T-helper 2 cell treated with Interferon-gamma antibody and Interleukin-4, amounts not matched to agents 5 μg/mL and 100 μg/mL, for 36 hours (primary cell): ENCODE measurements around the gene ARID1B.
A peak's percentile ranks its signal among the peaks of the same experiment; 100 is the strongest.

ENCODE experiments used
- DNase-seq: peaks from one replicate; pipeline ENCODE4 v3.0.0; 2021; ENCODE audit warnings: low spot score
- H3K27ac Mint-ChIP-seq: one replicate; pipeline ENCODE4 v1.8.0; 2021; ENCODE audit warnings: mild to moderate bottlenecking, mixed read lengths
- H3K27me3 Mint-ChIP-seq: one replicate; pipeline ENCODE4 v1.8.0; 2021; ENCODE audit warnings: low read depth, mixed read lengths
- H3K36me3 Mint-ChIP-seq: one replicate; pipeline ENCODE4 v1.8.0; 2021; ENCODE audit warnings: low read depth, mixed read lengths
- H3K4me1 Mint-ChIP-seq: one replicate; pipeline ENCODE4 v1.8.0; 2021; ENCODE audit warnings: low read depth, mixed read lengths
- H3K4me3 Mint-ChIP-seq: one replicate; pipeline ENCODE4 v1.8.0; 2022; ENCODE audit warnings: mild to moderate bottlenecking, moderate library complexity, mixed read lengths
- H3K9me3 Mint-ChIP-seq: one replicate; pipeline ENCODE4 v1.8.0; 2021; ENCODE audit warnings: mixed read lengths

The ARID1B gene

GRCh38 chr6:157221049-157221816 is 444.1 kb downstream of the ARID1B start:
- H3K27me3 Mint-ChIP-seq: no peaks in the 10 kb centered on the region
- no peaks in the 10 kb centered on the region for H3K36me3 Mint-ChIP-seq
- DNase-seq: peak; percentile 85
- peak overlapping the region; percentile 73 for H3K27ac Mint-ChIP-seq
- peak overlapping the region; percentile 74 for H3K4me3 Mint-ChIP-seq
- no peaks in the 10 kb centered on the region for H3K9me3 Mint-ChIP-seq
- H3K4me1 Mint-ChIP-seq: peaks cover 31% of the 10 kb centered on the region

DNA sequence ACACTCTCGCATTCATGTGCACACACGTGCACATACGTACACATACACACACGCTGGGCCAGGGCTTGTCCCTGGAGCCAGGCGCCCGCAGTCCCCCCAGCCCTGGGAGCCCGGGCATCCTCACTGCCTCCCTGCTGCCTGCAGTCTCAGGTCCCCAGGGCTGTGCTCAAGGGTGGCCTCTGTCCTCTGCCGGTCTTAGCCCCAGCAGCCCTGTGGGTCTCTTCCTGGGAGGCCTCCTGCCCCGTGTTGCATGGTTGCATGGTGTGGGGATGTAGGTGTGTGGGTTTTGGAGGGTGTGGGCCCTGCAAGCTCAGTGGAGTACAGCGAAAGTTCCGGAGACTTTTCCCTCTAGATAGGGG is 444.6 kb downstream of the ARID1B start:
- no peaks in the 10 kb centered on the region for H3K9me3 Mint-ChIP-seq

DNA sequence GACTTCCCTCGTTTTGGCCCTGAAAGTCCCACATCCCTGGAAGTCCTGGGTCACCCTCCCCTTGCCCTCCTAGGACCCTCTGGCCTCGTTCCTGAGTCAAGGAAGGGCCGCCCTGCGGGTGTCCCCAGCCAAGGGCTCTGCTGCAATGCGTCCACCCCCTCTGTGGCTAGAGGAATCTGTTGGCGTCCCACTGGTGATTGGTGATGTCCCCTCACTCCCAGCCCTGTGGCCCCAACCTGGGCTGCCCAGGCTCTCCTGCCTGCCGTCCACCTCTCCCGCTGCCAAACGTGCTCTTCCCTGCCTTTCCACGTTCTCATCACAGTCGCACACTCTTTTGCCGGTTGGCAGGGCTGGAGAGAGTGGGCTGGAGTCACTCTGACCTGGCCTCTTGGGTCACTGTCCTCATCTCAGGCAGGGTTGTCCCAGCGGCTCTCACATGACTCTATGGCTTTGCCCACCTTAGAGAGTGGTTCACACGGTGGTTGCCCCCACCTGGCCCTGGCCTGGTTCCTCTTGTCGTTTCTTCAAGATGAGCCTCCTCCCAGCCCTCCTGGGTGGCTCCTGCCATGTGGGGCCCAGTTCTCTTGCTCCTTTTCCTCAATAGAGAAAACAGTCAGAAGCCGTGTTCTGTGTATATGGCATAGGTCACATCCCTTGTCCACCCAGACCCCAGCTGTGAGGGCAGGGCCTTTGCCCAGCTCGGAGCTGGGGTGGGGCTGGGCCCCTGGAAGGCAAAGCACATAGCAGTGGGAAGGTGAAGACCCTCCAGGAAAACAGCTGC is 445.2 kb downstream of the ARID1B start:
- Mint-ChIP-seq H3K4me3 (peak overlapping the region; percentile 55), H3K27ac (peak overlapping the region; percentile 79), H3K9me3 (no peaks in the 10 kb centered on the region), H3K36me3 (no peaks in the 10 kb centered on the region), H3K4me1 (peaks cover 40% of the 10 kb centered on the region), H3K27me3 (no peaks in the 10 kb centered on the region)
- no peak for DNase-seq

More for the DNA sequence above, 444.6 kb downstream of the ARID1B start:
- Mint-ChIP-seq H3K4me1 (peaks cover 35% of the 10 kb centered on the region), H3K4me3 (peak overlapping the region; percentile 74), H3K36me3 (no peaks in the 10 kb centered on the region), H3K27ac (peak overlapping the region; percentile 73), H3K27me3 (no peaks in the 10 kb centered on the region)
- no peak for DNase-seq

DNA sequence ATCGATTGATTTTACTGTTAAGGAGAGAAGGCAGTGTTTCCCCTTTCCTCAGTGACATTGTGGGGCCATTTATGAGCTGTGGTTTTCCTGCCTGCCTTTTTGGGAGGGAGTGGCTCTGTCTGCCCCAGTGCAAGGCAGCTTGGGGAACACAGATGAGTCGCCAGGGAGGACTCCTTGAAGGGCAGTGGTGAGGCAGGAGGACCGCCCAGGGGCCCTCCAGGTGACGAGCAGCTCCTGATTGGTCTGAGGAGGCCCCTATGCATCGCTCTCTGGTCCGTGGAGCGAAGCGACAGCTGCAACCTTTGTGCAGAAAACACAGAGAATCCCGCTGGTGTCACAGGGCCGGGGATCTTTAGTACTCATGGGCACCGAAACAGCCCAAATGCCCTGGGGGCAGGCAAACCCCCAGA is 445.8 kb downstream of the ARID1B start:
- Mint-ChIP-seq H3K27me3 (no peaks in the 10 kb centered on the region), H3K36me3 (no peaks in the 10 kb centered on the region), H3K9me3 (no peaks in the 10 kb centered on the region), H3K4me1 (peaks cover 47% of the 10 kb centered on the region), H3K4me3 (peak overlapping the region; percentile 55), H3K27ac (peak overlapping the region; percentile 72)
- no peak for DNase-seq

DNA sequence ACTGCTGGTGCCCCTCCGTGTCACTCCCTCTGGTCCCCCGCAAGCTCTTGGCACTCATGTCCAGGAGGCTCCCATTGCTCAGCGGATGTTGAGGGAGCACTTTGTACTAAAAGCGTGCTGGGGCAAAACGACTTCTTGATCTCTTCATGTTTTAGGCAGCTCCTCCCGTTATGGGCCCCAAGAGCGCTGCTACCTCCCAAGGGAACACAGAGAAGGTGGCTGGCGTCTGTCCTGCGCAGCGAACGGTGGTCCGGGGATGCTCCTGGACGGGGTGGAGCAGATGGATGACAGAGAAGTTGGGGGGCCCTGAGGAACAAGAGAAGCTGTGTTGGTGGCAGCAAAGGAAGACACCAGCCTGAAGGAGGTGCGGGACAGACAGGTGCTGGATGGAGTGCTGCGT is 446.3 kb downstream of the ARID1B start:
- Mint-ChIP-seq H3K27me3 (no peaks in the 10 kb centered on the region), H3K4me3 (no peak overlapping the region), H3K4me1 (peaks cover 49% of the 10 kb centered on the region), H3K27ac (peak overlapping the region; percentile 45), H3K9me3 (no peaks in the 10 kb centered on the region), H3K36me3 (no peaks in the 10 kb centered on the region)
- DNase-seq: no peak

GRCh38 chr6:157224178-157224950 is 447.2 kb downstream of the ARID1B start:
- DNase-seq: no peak
- Mint-ChIP-seq H3K9me3 (no peaks in the 10 kb centered on the region), H3K27me3 (no peaks in the 10 kb centered on the region), H3K4me1 (peaks cover 56% of the 10 kb centered on the region), H3K36me3 (no peaks in the 10 kb centered on the region), H3K27ac (no peak overlapping the region), H3K4me3 (no peak overlapping the region)

- no peak overlapping the region for H3K27ac Mint-ChIP-seq
- H3K36me3 Mint-ChIP-seq: no peaks in the 10 kb centered on the region
- no peaks in the 10 kb centered on the region for H3K9me3 Mint-ChIP-seq
- H3K4me3 Mint-ChIP-seq: no peak overlapping the region
- no peak for DNase-seq
- no peaks in the 10 kb centered on the region for H3K27me3 Mint-ChIP-seq
- peaks cover 56% of the 10 kb centered on the region for H3K4me1 Mint-ChIP-seq
Observed at GRCh38 chr6:157224951-157225574, 447.9 kb downstream of the ARID1B start.

DNA sequence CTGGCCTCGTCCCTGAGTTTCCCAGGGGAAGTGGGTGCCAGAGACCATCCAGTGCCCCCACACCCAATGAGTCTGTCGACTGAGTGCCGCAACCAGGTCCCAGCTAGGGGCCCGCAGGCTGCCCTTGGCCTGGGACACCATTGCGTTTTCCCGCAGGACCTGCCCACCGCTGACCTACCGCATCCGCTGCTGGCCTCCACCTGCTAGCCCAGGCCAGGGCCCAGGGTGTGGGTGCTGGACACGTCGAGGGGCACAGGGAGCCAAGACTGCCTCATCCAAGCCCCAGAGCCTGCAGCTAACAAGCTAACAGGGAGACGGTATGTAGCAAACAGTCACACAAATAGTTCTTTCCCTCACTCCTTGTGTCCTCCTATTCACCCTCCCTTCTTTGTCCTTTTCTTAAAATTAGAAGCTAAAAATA is 448.4 kb downstream of the ARID1B start:
- Mint-ChIP-seq H3K4me1 (peaks cover 52% of the 10 kb centered on the region), H3K36me3 (no peaks in the 10 kb centered on the region), H3K27me3 (no peaks in the 10 kb centered on the region), H3K9me3 (no peaks in the 10 kb centered on the region), H3K4me3 (no peak overlapping the region), H3K27ac (peak overlapping the region; percentile 21)
- DNase-seq: no peak

GRCh38 chr6:157226026-157226625 is 448.9 kb downstream of the ARID1B start:
- no peak overlapping the region for H3K4me3 Mint-ChIP-seq
- H3K27me3 Mint-ChIP-seq: no peaks in the 10 kb centered on the region
- H3K4me1 Mint-ChIP-seq: peaks cover 47% of the 10 kb centered on the region
- H3K27ac Mint-ChIP-seq: peak overlapping the region; percentile 21
- DNase-seq: no peak
- H3K36me3 Mint-ChIP-seq: no peaks in the 10 kb centered on the region
- no peaks in the 10 kb centered on the region for H3K9me3 Mint-ChIP-seq

DNA sequence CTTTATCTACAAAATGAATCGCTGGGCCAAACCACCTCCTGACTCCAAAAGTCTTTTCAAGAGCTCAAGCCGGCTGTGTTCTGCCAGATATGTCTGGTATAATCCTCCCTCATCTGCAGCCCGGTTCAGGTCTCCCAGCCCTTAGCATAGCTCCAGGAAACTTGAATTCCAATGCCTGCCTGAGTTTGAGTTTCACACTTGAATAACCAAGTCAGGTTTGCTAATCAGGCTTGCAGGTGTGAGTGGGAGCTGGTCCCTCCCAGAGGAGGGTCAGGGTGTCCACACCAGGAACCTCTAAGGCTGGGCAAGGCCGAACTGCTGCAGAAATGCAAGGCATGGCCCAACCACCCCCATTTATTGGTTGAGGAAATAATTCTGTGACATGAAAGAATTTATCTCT is 449.6 kb downstream of the ARID1B start:
- H3K4me1 Mint-ChIP-seq: peaks cover 43% of the 10 kb centered on the region
- no peaks in the 10 kb centered on the region for H3K9me3 Mint-ChIP-seq
- DNase-seq: no peak
- peaks cover under 1% of the 10 kb centered on the region for H3K27me3 Mint-ChIP-seq
- H3K27ac Mint-ChIP-seq: no peak overlapping the region
- H3K36me3 Mint-ChIP-seq: no peaks in the 10 kb centered on the region
- peak overlapping the region; percentile 53 for H3K4me3 Mint-ChIP-seq

GRCh38 chr6:157227202-157228166 is 450.3 kb downstream of the ARID1B start:
- no peak for DNase-seq
- Mint-ChIP-seq H3K4me1 (peaks cover 40% of the 10 kb centered on the region), H3K4me3 (peak overlapping the region; percentile 57), H3K27ac (peak overlapping the region; percentile 63), H3K9me3 (no peaks in the 10 kb centered on the region), H3K36me3 (no peaks in the 10 kb centered on the region), H3K27me3 (peaks cover 4% of the 10 kb centered on the region)

DNA sequence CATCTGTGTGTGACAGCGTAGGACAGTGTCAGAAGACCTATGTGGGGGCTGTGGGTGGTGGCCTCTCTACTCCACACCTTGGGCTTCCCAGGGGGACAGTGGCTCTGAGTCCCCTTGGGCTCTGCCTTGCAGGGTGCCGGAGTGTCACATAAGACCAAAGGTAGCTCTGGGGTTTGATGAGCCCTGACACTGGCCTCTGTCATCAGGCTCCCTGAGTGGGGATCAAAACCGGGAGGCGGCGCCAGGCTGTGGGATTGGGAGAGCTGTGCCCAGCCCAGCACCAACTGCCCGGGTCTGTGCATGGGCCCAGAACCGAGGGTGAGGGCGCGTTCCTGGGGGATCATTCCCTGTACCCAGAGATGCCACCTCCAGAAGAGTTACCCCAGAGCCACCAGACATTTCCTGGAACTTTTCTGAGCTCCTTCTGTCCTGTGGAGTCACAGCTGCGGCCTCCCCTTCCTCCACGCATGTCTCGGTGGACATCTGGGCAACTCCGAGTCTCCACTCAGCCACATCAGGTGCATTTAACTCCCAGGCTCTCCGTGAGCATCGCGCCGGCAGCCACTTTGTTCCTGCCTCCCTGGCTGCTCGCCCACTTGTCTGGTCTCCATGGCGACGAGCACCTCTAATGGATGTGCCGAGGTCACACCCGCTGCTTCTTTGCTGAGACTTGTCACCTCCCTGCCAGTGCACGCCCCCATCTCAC is 451.4 kb downstream of the ARID1B start:
- DNase-seq: no peak
- Mint-ChIP-seq H3K4me3 (no peak overlapping the region), H3K36me3 (no peaks in the 10 kb centered on the region), H3K9me3 (no peaks in the 10 kb centered on the region), H3K27me3 (peaks cover 15% of the 10 kb centered on the region), H3K27ac (peak overlapping the region; percentile 63), H3K4me1 (peaks cover 32% of the 10 kb centered on the region)
